Measurements from ENCODE around the gene DCP1B.

- TF ChIP-seq CTCF (IDR thresholded peaks at IDR 0.05; ENCODE audit: extremely low read depth in 1 of 2, insufficient read depth in 1 of 2, low read depth in 1 of 2, low read length in 2 of 2) (no peak), MYC (IDR thresholded peaks at IDR 0.05; ENCODE audit: low read depth, low read length) (no peak), POLR2A (IDR thresholded peaks at IDR 0.05; ENCODE audit: low read depth, low read length) (no peak), FOS (IDR thresholded peaks at IDR 0.05; ENCODE audit: borderline replicate concordance, insufficient read depth, low read length) (no peak), EZH2 (IDR thresholded peaks at IDR 0.05; ENCODE audit: borderline replicate concordance, low read depth, low read length, severe bottlenecking) (no peak), POLR2AphosphoS5 (IDR thresholded peaks at IDR 0.05; ENCODE audit: insufficient read depth, low read depth, low read length) (no peak), MAX (IDR thresholded peaks at IDR 0.05; ENCODE audit: insufficient read depth, insufficient read length) (no peak)
These were observed 68.4 kb downstream of the DCP1B start for GRCh38 chr12:1935700-1936378.

Data from endothelial cell of umbilical vein (primary cell).